Measurements from ENCODE around the gene IL22RA1.

DNA sequence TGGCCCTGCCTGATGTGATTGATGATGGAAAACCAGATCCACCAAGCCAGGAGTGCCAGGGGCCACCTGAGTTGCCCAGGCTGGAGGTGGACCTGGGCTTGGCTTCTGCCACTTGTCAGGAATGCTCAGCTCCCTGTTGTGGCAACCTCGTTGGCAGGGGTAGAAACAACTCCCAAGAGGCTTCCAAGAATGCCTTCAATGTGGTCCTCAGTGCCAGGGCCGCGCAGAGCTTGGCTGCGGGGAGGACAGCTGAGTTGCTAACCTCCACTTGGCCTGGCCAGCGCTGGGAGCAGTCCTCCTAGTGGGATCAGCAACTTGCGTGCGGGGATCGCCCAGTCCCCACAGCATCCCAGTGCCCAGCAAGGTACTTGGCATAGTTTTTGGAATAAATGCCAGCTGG, 40.0 kb downstream of the IL22RA1 start:
- TF ChIP-seq RFX5 (IDR thresholded peaks at IDR 0.05) (no peak), PHF8 (IDR thresholded peaks at IDR 0.05; ENCODE audit: borderline replicate concordance, low read depth) (no peak), POLR2A (IDR thresholded peaks at IDR 0.05; ENCODE audit: low read length) (no peak), FOSL2 (IDR thresholded peaks at IDR 0.05) (no peak), FOSL2 (CRISPR knock-in tag; IDR thresholded peaks at IDR 0.05) (no peak), CEBPB (IDR thresholded peaks at IDR 0.05) (no peak), HDAC2 (IDR thresholded peaks at IDR 0.05) (no peak), ESRRA (IDR thresholded peaks at IDR 0.05; ENCODE audit: borderline replicate concordance, low read length) (no peak), BHLHE40 (IDR thresholded peaks at IDR 0.05; ENCODE audit: low read depth, low read length) (no peak), GATA3 (IDR thresholded peaks at IDR 0.05; ENCODE audit: borderline replicate concordance) (no peak)
- TF ChIP-seq, protein P1, sequence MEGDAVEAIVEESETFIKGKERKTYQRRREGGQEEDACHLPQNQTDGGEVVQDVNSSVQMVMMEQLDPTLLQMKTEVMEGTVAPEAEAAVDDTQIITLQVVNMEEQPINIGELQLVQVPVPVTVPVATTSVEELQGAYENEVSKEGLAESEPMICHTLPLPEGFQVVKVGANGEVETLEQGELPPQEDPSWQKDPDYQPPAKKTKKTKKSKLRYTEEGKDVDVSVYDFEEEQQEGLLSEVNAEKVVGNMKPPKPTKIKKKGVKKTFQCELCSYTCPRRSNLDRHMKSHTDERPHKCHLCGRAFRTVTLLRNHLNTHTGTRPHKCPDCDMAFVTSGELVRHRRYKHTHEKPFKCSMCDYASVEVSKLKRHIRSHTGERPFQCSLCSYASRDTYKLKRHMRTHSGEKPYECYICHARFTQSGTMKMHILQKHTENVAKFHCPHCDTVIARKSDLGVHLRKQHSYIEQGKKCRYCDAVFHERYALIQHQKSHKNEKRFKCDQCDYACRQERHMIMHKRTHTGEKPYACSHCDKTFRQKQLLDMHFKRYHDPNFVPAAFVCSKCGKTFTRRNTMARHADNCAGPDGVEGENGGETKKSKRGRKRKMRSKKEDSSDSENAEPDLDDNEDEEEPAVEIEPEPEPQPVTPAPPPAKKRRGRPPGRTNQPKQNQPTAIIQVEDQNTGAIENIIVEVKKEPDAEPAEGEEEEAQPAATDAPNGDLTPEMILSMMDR (IDR thresholded peaks at IDR 0.05) = no peak
- TF ChIP-seq, protein P2, sequence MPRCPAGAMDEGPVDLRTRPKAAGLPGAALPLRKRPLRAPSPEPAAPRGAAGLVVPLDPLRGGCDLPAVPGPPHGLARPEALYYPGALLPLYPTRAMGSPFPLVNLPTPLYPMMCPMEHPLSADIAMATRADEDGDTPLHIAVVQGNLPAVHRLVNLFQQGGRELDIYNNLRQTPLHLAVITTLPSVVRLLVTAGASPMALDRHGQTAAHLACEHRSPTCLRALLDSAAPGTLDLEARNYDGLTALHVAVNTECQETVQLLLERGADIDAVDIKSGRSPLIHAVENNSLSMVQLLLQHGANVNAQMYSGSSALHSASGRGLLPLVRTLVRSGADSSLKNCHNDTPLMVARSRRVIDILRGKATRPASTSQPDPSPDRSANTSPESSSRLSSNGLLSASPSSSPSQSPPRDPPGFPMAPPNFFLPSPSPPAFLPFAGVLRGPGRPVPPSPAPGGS (IDR thresholded peaks at IDR 0.05) = no peak
- TF ChIP-seq, protein P3, sequence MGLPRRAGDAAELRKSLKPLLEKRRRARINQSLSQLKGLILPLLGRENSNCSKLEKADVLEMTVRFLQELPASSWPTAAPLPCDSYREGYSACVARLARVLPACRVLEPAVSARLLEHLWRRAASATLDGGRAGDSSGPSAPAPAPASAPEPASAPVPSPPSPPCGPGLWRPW (IDR thresholded peaks at IDR 0.05) = no peak
- TF ChIP-seq, protein P4, sequence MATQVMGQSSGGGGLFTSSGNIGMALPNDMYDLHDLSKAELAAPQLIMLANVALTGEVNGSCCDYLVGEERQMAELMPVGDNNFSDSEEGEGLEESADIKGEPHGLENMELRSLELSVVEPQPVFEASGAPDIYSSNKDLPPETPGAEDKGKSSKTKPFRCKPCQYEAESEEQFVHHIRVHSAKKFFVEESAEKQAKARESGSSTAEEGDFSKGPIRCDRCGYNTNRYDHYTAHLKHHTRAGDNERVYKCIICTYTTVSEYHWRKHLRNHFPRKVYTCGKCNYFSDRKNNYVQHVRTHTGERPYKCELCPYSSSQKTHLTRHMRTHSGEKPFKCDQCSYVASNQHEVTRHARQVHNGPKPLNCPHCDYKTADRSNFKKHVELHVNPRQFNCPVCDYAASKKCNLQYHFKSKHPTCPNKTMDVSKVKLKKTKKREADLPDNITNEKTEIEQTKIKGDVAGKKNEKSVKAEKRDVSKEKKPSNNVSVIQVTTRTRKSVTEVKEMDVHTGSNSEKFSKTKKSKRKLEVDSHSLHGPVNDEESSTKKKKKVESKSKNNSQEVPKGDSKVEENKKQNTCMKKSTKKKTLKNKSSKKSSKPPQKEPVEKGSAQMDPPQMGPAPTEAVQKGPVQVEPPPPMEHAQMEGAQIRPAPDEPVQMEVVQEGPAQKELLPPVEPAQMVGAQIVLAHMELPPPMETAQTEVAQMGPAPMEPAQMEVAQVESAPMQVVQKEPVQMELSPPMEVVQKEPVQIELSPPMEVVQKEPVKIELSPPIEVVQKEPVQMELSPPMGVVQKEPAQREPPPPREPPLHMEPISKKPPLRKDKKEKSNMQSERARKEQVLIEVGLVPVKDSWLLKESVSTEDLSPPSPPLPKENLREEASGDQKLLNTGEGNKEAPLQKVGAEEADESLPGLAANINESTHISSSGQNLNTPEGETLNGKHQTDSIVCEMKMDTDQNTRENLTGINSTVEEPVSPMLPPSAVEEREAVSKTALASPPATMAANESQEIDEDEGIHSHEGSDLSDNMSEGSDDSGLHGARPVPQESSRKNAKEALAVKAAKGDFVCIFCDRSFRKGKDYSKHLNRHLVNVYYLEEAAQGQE (IDR thresholded peaks at IDR 0.05) = no peak

Measured in A549 (cell line).